CD4-positive, alpha-beta T cell (primary cell): ENCODE results near the gene ETV5. TPM values are rescaled to one million over a fixed set of nuclear protein-coding genes. Genes with fewer than 3 reads are reported as not detected.

ENCODE experiments used
- ATAC-seq: fragments of 200-7000 bp; cut with Tn5 transposase; one replicate; pipeline ENCODE4 v1.10.0; 2022; ENCODE audit warnings: mild to moderate bottlenecking; ENCODE audit not compliant: poor library complexity
- CTCF ChIA-PET: fragments of 350-600 bp; sonication (Branson Sonifier 250); formaldehyde crosslinking; loops from one replicate; lab custom pipeline; 2021; ENCODE audit warnings: antibody characterized with exemption, inconsistent platforms; lab: Charles Lee
- POLR2A ChIA-PET: fragments of 350-600 bp; sonication (Branson Sonifier 250); formaldehyde crosslinking; loops from one replicate; lab custom pipeline; 2021; ENCODE audit warnings: antibody characterized with exemption, inconsistent platforms; lab: Charles Lee
- DNase-seq, 14 experiments: peaks; one replicate each; pipeline ENCODE4 v3.0.0-alpha.2; 2013 to 2020; ENCODE audit warnings: mixed read lengths in 2 of 14
- H3K27ac ChIP-seq, 2 donors: one replicate each; pipeline versions ENCODE4 v1.5.1 to v1.7.0; 2013; ENCODE audit warnings: low read length in 2 of 2, low read depth in 1 of 2, mild to moderate bottlenecking in 1 of 2
- H3K27me3 ChIP-seq, 2 experiments: 1 replicate in 1 of 2; 2 replicates in 1 of 2; pipeline versions ENCODE4 v1.6.1 to v1.7.0; 2013; ENCODE audit warnings: low read length in 2 of 2, control low read depth in 1 of 2, mild to moderate bottlenecking in 1 of 2, moderate library complexity in 1 of 2; ENCODE audit not compliant: insufficient read depth in 2 of 2, control insufficient read depth in 1 of 2
- H3K36me3 ChIP-seq: one replicate; pipeline ENCODE4 v1.6.1; 2013; ENCODE audit warnings: low read length, control low read depth; ENCODE audit not compliant: insufficient read depth
- H3K4me1 ChIP-seq: one replicate; pipeline ENCODE4 v1.6.1; 2013; ENCODE audit warnings: low read length, control low read depth; ENCODE audit not compliant: insufficient read depth
- H3K4me3 ChIP-seq: one replicate; pipeline ENCODE4 v1.5.1; 2013; ENCODE audit warnings: mild to moderate bottlenecking, low read length, moderate library complexity
- H3K9me3 ChIP-seq, 2 experiments: 1 replicate in 1 of 2; 2 replicates in 1 of 2; pipeline versions ENCODE4 v1.6.1 to v1.7.0; 2013; ENCODE audit warnings: low read length in 2 of 2, mild to moderate bottlenecking in 2 of 2, control low read depth in 1 of 2, moderate library complexity in 1 of 2; ENCODE audit not compliant: control insufficient read depth in 1 of 2, insufficient read depth in 1 of 2
- H3K27ac Mint-ChIP-seq: one replicate; pipeline ENCODE4 v1.8.0; 2020; ENCODE audit warnings: mixed read lengths
- H3K27me3 Mint-ChIP-seq: one replicate; pipeline ENCODE4 v1.8.0; 2021; ENCODE audit warnings: mixed read lengths
- H3K36me3 Mint-ChIP-seq: one replicate; pipeline ENCODE4 v1.8.0; 2021; ENCODE audit warnings: low read depth, mixed read lengths
- H3K4me1 Mint-ChIP-seq: one replicate; pipeline ENCODE4 v1.8.0; 2021; ENCODE audit warnings: low read depth, mixed read lengths
- H3K4me3 Mint-ChIP-seq: one replicate; pipeline ENCODE4 v1.8.0; 2020; ENCODE audit warnings: mild to moderate bottlenecking, mixed read lengths
- H3K9me3 Mint-ChIP-seq: one replicate; pipeline ENCODE4 v1.8.0; 2020; ENCODE audit warnings: mixed read lengths
- intact Hi-C, 2 experiments: fragments of 100-400 bp; cut with DNase I in 1 of 2; cut with micrococcal nuclease in 1 of 2; formaldehyde crosslinking; loops; one replicate each; pipeline versions ENCODE4 v1.15.1 to v1.9.0; 2023 to 2025; cut with DNase I, micrococcal nuclease
- polyA plus RNA-seq, 2 donors: library from polyadenylated mRNA; unstranded; fragments of 120-200 nt; gene quantifications; one replicate each; pipeline ENCODE4 v1.2.1, GENCODE V29; 2013
- total RNA-seq, 174 experiments: library from RNA in 2 of 174; stranded (reverse) in 2 of 174; gene quantifications; one replicate each; pipeline ENCODE4 v1.2.3 and lab custom pipeline; 2021 to 2026
- TF ChIP-seq, protein P1 (sequence below): fragments of 200-600 bp; IDR thresholded peaks from one replicate; pipeline ENCODE4 v1.8.0; 2022; ENCODE audit warnings: antibody characterized with exemption, mild to moderate bottlenecking

The ETV5 gene
- total RNA-seq (not detected), total RNA-seq (lab: John Stamatoyannopoulos, UW) (0 to 2.7 (median 0.16) reads per million in 172 experiments)
- polyA plus RNA-seq (2013, experiment 1 of 2), result 0.11 TPM
- polyA plus RNA-seq (2013, experiment 2 of 2), result 0.80 TPM

DNA sequence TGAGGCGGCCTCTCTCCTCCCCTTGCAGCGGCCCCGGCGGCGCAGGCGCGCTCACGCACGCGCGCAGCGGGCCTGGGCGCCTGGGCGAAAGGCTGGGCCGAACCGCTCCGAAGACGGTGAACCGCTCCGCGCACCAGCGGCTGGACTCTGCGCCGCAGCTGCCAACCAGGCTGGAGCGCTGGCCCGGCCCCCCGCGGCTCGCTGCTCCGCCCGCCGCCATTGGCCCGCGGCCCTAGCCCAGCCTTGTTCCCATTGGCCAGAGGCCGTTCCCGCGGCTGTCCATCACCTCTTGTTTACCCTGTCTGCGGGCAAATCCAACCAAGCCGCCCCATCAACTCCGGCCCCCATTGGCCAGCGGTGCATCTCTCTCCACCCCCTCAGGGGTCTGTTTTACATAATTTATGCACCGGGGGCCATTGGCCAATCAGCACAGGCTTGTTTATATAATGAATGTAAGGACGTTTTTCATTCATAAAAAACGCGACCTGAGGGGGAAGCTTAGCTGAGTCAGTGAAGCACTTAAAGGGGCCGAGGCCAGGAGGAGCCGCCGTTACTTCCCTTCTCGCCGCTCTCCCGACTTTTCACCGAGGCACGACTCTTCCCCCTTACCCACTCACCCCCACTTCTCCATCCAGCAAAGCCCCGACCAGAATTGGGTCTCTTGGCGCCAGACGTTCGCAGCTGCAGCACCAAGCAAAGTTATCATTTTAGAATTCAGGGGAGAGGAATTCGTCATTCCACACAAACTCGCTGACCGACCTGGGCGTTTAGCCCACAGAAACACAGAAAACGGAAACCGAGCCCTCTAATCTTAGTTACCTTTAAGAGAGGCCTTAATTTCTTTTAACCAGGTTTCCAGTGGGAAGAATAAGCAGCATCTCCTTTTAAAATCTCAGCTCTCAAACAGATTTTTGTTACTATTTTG, at the start of gene ETV5:
TSS of gene ETV5 (minus strand) at position 149 of the 925 bp plus-strand sequence. CDS start 3,221 bp downstream, outside the sequence.
- Mint-ChIP-seq H3K27ac (peak within 1 kb of the TSS; percentile 31), H3K27me3 (peaks cover 88% of the 10 kb centered on the region), H3K4me1 (peaks cover 42% of the 10 kb centered on the region), H3K36me3 (no peaks in the 10 kb centered on the region), H3K9me3 (no peaks in the 10 kb centered on the region), H3K4me3 (peak within 1 kb of the TSS; percentile 98)
- H3K4me3 ChIP-seq, result peak within 1 kb of the TSS; percentile 60
- intact Hi-C loops, result no loop called here
- peaks cover 0 to 15% of the 10 kb centered on the region in 2 experiments for H3K9me3 ChIP-seq
- POLR2A ChIA-PET, result interaction anchor here (1.1 kb wide), 1 partner anchor 507 kb away, joined by 3 read pairs; no protein-coding TSS in a partner anchor
- CTCF ChIA-PET, result interaction anchor here (0.6 kb wide), 1 partner anchor 12 kb away, joined by 3 read pairs; no protein-coding TSS in a partner anchor
- ATAC-seq (peak; percentile 90), DNase-seq (peak; percentile 48 to 94 (median 76))
- no peaks in the 10 kb centered on the region for H3K36me3 ChIP-seq
- peaks cover 41% of the 10 kb centered on the region for H3K4me1 ChIP-seq
- TF ChIP-seq, protein P1, sequence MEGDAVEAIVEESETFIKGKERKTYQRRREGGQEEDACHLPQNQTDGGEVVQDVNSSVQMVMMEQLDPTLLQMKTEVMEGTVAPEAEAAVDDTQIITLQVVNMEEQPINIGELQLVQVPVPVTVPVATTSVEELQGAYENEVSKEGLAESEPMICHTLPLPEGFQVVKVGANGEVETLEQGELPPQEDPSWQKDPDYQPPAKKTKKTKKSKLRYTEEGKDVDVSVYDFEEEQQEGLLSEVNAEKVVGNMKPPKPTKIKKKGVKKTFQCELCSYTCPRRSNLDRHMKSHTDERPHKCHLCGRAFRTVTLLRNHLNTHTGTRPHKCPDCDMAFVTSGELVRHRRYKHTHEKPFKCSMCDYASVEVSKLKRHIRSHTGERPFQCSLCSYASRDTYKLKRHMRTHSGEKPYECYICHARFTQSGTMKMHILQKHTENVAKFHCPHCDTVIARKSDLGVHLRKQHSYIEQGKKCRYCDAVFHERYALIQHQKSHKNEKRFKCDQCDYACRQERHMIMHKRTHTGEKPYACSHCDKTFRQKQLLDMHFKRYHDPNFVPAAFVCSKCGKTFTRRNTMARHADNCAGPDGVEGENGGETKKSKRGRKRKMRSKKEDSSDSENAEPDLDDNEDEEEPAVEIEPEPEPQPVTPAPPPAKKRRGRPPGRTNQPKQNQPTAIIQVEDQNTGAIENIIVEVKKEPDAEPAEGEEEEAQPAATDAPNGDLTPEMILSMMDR, result no peak
- no peak within 1 kb of the TSS for H3K27ac ChIP-seq
- peaks cover 63 to 90% of the 10 kb centered on the region in 2 experiments for H3K27me3 ChIP-seq

DNA sequence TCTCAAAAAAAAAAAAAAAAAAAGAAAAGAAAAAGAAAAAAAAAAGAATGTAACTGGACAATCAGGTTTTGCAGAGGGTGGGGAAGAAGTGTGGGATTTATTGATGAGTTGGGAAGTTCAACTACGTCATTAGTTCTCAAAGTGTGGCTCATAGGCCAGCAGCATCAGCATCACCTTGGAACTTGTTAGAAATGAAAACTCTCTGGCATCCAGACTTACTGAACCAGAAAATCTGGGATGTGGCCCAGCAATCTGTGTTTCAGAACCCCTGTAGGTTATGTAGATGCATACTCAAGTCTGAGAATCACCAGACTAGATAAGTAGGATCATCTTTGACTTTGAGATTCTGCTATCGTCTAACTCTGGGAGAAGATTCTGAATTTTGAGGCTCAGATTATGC, 45.8 kb upstream of the ETV5 start:
- CTCF ChIA-PET, result no interaction called here
- H3K9me3 Mint-ChIP-seq, result no peaks in the 10 kb centered on the region
- peaks cover 8 to 11% of the 10 kb centered on the region in 2 experiments for H3K27me3 ChIP-seq
- H3K4me3 ChIP-seq, result no peak overlapping the region
- TF ChIP-seq, protein P1, result no peak
- peaks cover 8% of the 10 kb centered on the region for H3K4me1 Mint-ChIP-seq
- no peaks in the 10 kb centered on the region for H3K36me3 Mint-ChIP-seq
- intact Hi-C loops, result no loop called here
- no peaks in the 10 kb centered on the region for H3K9me3 ChIP-seq
- peaks cover 35% of the 10 kb centered on the region for H3K27me3 Mint-ChIP-seq
- no peak overlapping the region for H3K4me3 Mint-ChIP-seq
- H3K36me3 ChIP-seq, result no peaks in the 10 kb centered on the region
- ATAC-seq (no peak), DNase-seq (no peak)
- H3K4me1 ChIP-seq, result no peaks in the 10 kb centered on the region
- POLR2A ChIA-PET, result no interaction called here
- no peak overlapping the region for H3K27ac Mint-ChIP-seq
- H3K27ac ChIP-seq, result no peak overlapping the region

DNA sequence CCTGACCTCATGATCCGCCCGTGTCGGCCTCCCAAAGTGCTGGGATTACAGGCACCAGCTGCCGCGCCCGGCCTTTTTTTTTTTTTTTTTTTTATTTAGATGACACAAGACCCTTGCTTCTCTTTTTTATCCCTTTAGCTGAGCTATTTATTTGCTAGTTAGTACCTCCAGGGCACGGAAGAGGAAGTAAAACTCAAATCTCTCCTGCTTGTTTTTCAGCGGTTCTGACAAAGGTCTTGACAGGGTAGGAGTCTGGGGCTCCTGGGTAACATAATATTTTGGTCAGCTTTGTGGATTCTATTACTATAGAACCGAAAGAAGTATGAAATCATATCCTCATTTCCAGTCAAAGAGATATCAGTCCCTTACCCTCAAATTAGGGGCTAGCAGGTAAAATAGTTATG, 44.0 kb upstream of the ETV5 start:
- Histone ChIP-seq H3K36me3 (no peaks in the 10 kb centered on the region), H3K27me3 (peaks cover 8 to 16% of the 10 kb centered on the region in 2 experiments), H3K4me1 (no peaks in the 10 kb centered on the region), H3K4me3 (no peak overlapping the region), H3K27ac (no peak overlapping the region), H3K9me3 (no peaks in the 10 kb centered on the region)
- peaks cover 8% of the 10 kb centered on the region for H3K4me1 Mint-ChIP-seq
- H3K4me3 Mint-ChIP-seq, result no peak overlapping the region
- no peak overlapping the region for H3K27ac Mint-ChIP-seq
- TF ChIP-seq, protein P1, result no peak
- peak in 3 of 14 experiments; percentile 27 to 44 (median 34) for DNase-seq
- POLR2A ChIA-PET, result no interaction called here
- H3K36me3 Mint-ChIP-seq, result no peaks in the 10 kb centered on the region
- peaks cover 42% of the 10 kb centered on the region for H3K27me3 Mint-ChIP-seq
- ATAC-seq, result no peak
- CTCF ChIA-PET, result no interaction called here
- H3K9me3 Mint-ChIP-seq, result no peaks in the 10 kb centered on the region
- intact Hi-C loops, result no loop called here
